ENCODE data around the gene SCFD2. TPM values are rescaled to one million over a fixed set of nuclear protein-coding genes. Genes with fewer than 3 reads are reported as not detected.

Gene SCFD2
- total and polyA plus RNA-seq, 10 of the 15 experiments (the other 5 are each of a cell fraction or from before 2014, with no cell fraction given), result 4.8 to 37.6 (median 24.9) TPM

DNA sequence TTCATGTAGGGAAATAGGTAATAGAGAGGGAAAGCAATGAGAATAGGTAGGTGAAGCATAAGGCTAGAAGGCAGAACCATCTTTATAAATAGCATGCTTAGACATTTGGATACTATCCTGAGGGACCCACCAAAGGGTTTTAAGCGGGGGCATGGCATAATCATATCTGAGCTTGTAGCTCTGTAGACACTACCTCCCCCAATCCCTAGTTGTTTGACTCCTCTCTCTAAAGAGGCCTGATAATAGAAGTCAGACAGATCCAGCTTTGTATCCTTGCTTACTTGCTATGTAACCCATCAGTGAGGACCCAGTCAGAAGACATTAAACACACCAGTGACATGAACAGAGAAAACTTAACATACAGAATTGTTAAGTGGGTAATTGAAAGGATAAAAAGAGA, 58.7 kb downstream of the SCFD2 start:
- no peak overlapping the region for H2AFZ ChIP-seq (ENCODE audit: control insufficient read depth, low read depth, low read length)
- in situ Hi-C loops (cut with MboI) (no loop called here), intact Hi-C loops (cut with micrococcal nuclease; ENCODE audit: unreplicated experiment) (no loop called here)
- no peak overlapping the region for H3K4me3 ChIP-seq
- no TSS peak for BruUV-seq (replicated peaks)
- TF ChIP-seq RAD51 (IDR thresholded peaks at IDR 0.05), result no peak
- no peak for TF ChIP-seq CREM (IDR thresholded peaks at IDR 0.05; ENCODE audit: low read depth)
- no peak for TF ChIP-seq FOXM1 (IDR thresholded peaks at IDR 0.05; ENCODE audit: low read depth, low read length)
- no peak for TF ChIP-seq SMAD5 (IDR thresholded peaks at IDR 0.05; ENCODE audit: low read depth)
- TF ChIP-seq, protein P1, sequence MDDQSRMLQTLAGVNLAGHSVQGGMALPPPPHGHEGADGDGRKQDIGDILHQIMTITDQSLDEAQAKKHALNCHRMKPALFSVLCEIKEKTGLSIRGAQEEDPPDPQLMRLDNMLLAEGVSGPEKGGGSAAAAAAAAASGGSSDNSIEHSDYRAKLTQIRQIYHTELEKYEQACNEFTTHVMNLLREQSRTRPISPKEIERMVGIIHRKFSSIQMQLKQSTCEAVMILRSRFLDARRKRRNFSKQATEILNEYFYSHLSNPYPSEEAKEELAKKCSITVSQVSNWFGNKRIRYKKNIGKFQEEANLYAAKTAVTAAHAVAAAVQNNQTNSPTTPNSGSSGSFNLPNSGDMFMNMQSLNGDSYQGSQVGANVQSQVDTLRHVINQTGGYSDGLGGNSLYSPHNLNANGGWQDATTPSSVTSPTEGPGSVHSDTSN (IDR thresholded peaks at IDR 0.05; ENCODE audit: insufficient replicate concordance, low read depth, low read length), result no peak
- no peak for TF ChIP-seq HDAC2 (IDR thresholded peaks at IDR 0.05)
- no peak for TF ChIP-seq BACH1 (IDR thresholded peaks at IDR 0.05; ENCODE audit: borderline replicate concordance)
- no peak for TF ChIP-seq EP300 (IDR thresholded peaks at IDR 0.05; ENCODE audit: borderline replicate concordance in 1 of 2, control insufficient read depth in 1 of 2, low read depth in 2 of 2, low read length in 2 of 2)
- TF ChIP-seq, protein P2, sequence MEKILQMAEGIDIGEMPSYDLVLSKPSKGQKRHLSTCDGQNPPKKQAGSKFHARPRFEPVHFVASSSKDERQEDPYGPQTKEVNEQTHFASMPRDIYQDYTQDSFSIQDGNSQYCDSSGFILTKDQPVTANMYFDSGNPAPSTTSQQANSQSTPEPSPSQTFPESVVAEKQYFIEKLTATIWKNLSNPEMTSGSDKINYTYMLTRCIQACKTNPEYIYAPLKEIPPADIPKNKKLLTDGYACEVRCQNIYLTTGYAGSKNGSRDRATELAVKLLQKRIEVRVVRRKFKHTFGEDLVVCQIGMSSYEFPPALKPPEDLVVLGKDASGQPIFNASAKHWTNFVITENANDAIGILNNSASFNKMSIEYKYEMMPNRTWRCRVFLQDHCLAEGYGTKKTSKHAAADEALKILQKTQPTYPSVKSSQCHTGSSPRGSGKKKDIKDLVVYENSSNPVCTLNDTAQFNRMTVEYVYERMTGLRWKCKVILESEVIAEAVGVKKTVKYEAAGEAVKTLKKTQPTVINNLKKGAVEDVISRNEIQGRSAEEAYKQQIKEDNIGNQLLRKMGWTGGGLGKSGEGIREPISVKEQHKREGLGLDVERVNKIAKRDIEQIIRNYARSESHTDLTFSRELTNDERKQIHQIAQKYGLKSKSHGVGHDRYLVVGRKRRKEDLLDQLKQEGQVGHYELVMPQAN (conservative IDR thresholded peaks at IDR 0.05), result no peak
- TF ChIP-seq BHLHE40 (IDR thresholded peaks at IDR 0.05; ENCODE audit: borderline replicate concordance in 1 of 2, low read depth in 2 of 2, low read length in 1 of 2), result no peak
- no peak for TF ChIP-seq KLF5 (IDR thresholded peaks at IDR 0.05; ENCODE audit: partially characterized antibody)
- TF ChIP-seq NR2C2 (IDR thresholded peaks at IDR 0.05; ENCODE audit: borderline replicate concordance, control insufficient read depth, insufficient read length, low read depth), result no peak
- no peak for TF ChIP-seq POU2F2 (IDR thresholded peaks at IDR 0.05; ENCODE audit: borderline replicate concordance, low read depth, low read length)
- TF ChIP-seq GATAD2B (conservative IDR thresholded peaks at IDR 0.05; ENCODE audit: low read depth), result no peak
- no peak for TF ChIP-seq CHD1 (IDR thresholded peaks at IDR 0.05; ENCODE audit: low read depth, low read length)
- TF ChIP-seq EED (IDR thresholded peaks at IDR 0.05; ENCODE audit: low read depth), result no peak
- TF ChIP-seq SUZ12 (IDR thresholded peaks at IDR 0.05; ENCODE audit: unreplicated experiment), result no peak
- no peak for TF ChIP-seq YY1 (IDR thresholded peaks at IDR 0.05; ENCODE audit: low read depth, low read length)
- H3K9me3 ChIP-seq (replicated peaks; ENCODE audit: control insufficient read depth, insufficient read depth, low read length), result no peaks in the 10 kb centered on the region; the same call in 1 of the 3 replicates
- DNase-seq (ENCODE audit: low read depth, low spot score), result no peak
- H3K9ac ChIP-seq (ENCODE audit: control insufficient read depth, insufficient read depth, low read length), result no peak overlapping the region
- 100% methylated on average over 1 of the region's 1 CpG for WGBS (ENCODE audit: insufficient coverage, insufficient replicate concordance, low lambda C conversion rate, missing lambda C conversion rate)
- H3K4me2 ChIP-seq (ENCODE audit: control insufficient read depth, insufficient read depth), result peak overlapping the region; percentile 55; the same call in 1 of the 2 replicates
- H3K36me3 ChIP-seq (ENCODE audit: control insufficient read depth in 2 of 2, insufficient read depth in 2 of 2, low read length in 1 of 2), result peaks cover 2 to 3% of the 10 kb centered on the region in 2 experiments; a peak in 1 of 4 replicates
- H3K79me2 ChIP-seq (ENCODE audit: control insufficient read depth, insufficient read depth, low read length), result no peaks in the 10 kb centered on the region; the same call in 1 of the 2 replicates
- POLR2A ChIA-PET, result no interaction called here
- H3K27ac ChIP-seq (ENCODE audit: control insufficient read depth, insufficient read depth), result peak overlapping the region; percentile 65
- H3K27me3 ChIP-seq (replicated peaks in 1 of 2; ENCODE audit: control insufficient read depth in 2 of 2, insufficient read depth in 2 of 2, low read length in 1 of 2), result no peaks in the 10 kb centered on the region
- H4K20me1 ChIP-seq (ENCODE audit: control insufficient read depth, insufficient read depth), result no peaks in the 10 kb centered on the region
- H3K4me1 ChIP-seq (ENCODE audit: control insufficient read depth, insufficient read depth, low read length), result peaks cover 11% of the 10 kb centered on the region
- FAIRE-seq, result no peak
- ATAC-seq, result peak; percentile 15; the same call in 2 of the 3 replicates
- RAD21 ChIA-PET (ENCODE audit: unreplicated experiment), result interaction anchor here (1.3 kb wide), 1 partner anchor 8 kb away, joined by 3 read pairs; no protein-coding TSS in a partner anchor
- CTCF ChIA-PET, result interaction anchor here (1.4 kb wide), 1 partner anchor 11 kb away, joined by 3 read pairs; no protein-coding TSS in a partner anchor
- SMC1A ChIA-PET (ENCODE audit: uncharacterized antibody, unreplicated experiment), result interaction anchor here (1.3 to 1.4 kb wide), 2 partner anchors 12 to 14 kb away, joined by 5 to 6 read pairs; no protein-coding TSS in a partner anchor
